ENCODE data around the gene MYOF. TPM values are rescaled to one million over a fixed set of nuclear protein-coding genes. Genes with fewer than 3 reads are reported as not detected.

The MYOF gene
- total RNA-seq, 1 experiment from 2014 or later = 376 TPM

GRCh38 chr10:93440591-93441091 is 41.5 kb downstream of the MYOF start:
- peaks cover 97% of the 10 kb centered on the region for H3K4me1 ChIP-seq (ENCODE audit: control insufficient read depth, insufficient read depth, low read length)
- intact Hi-C loops (cut with micrococcal nuclease; ENCODE audit: unreplicated experiment) = no loop called here
- ChIA-PET POLR2A (interaction anchor here (0.6 to 1.3 kb wide), 4 partner anchors 21 to 35 kb away, joined by 3 to 8 read pairs (median 5); no protein-coding TSS in a partner anchor), CTCF (no interaction called here)
- 0 out of 2 replicates have a peak, but pooled peaks have one; percentile 60 for TF ChIP-seq TCF7L2 (IDR thresholded peaks at IDR 0.05; ENCODE audit: low read depth, low read length)
- no peak for TF ChIP-seq REST (IDR thresholded peaks at IDR 0.05; ENCODE audit: insufficient read depth in 1 of 2, low read depth in 2 of 2, low read length in 1 of 2)
- no TSS peak for BruUV-seq (replicated peaks)
- H3K9me3 ChIP-seq (ENCODE audit: control insufficient read depth, insufficient read depth, low read depth, low read length) = no peaks in the 10 kb centered on the region
- no peaks in the 10 kb centered on the region for H3K27me3 ChIP-seq (ENCODE audit: control insufficient read depth, insufficient read depth, low read length)
- no peak overlapping the region for H3K4me3 ChIP-seq (ENCODE audit: low read depth in 2 of 2, low read length in 2 of 2)
- DNase-seq (ENCODE audit: low read depth, low spot score) = no peak
- in situ Hi-C loops (cut with HindIII; ENCODE audit: low pct_unique_long_range_greater_than_20kb, low sequenced_read_pairs) = no loop called here
- peak overlapping the region; percentile 100 for H3K27ac ChIP-seq (ENCODE audit: low read length)
- no peak for ATAC-seq
- H3K36me3 ChIP-seq (ENCODE audit: control insufficient read depth, insufficient read depth, low read length) = peaks cover 27% of the 10 kb centered on the region

GRCh38 chr10:93438613-93439253 is 43.4 kb downstream of the MYOF start:
- peak overlapping the region; percentile 100 for H3K27ac ChIP-seq (ENCODE audit: low read length)
- intact Hi-C loops (cut with micrococcal nuclease; ENCODE audit: unreplicated experiment) (loop anchor here (2.0 kb wide), 1 partner anchor 42 kb away; no protein-coding TSS in a partner anchor), in situ Hi-C loops (cut with HindIII; ENCODE audit: low pct_unique_long_range_greater_than_20kb, low sequenced_read_pairs) (no loop called here)
- peaks cover 90% of the 10 kb centered on the region for H3K4me1 ChIP-seq (ENCODE audit: control insufficient read depth, insufficient read depth, low read length)
- ATAC-seq (peak; percentile 50), DNase-seq (ENCODE audit: low read depth, low spot score) (no peak)
- BruUV-seq (replicated peaks) = no TSS peak
- H3K36me3 ChIP-seq (ENCODE audit: control insufficient read depth, insufficient read depth, low read length) = peaks cover 18% of the 10 kb centered on the region; the same call in 1 of the 2 replicates
- H3K9me3 ChIP-seq (ENCODE audit: control insufficient read depth, insufficient read depth, low read depth, low read length) = no peaks in the 10 kb centered on the region
- TF ChIP-seq POLR2AphosphoS5 (IDR thresholded peaks at IDR 0.05; ENCODE audit: low read depth, low read length) (peak; percentile 50; the same call in 1 of the 2 replicates), SIN3A (IDR thresholded peaks at IDR 0.05; ENCODE audit: borderline replicate concordance, insufficient read depth, low read depth, low read length) (no peak)
- no peaks in the 10 kb centered on the region for H3K27me3 ChIP-seq (ENCODE audit: control insufficient read depth, insufficient read depth, low read length)
- ChIA-PET CTCF (no interaction called here), POLR2A (interaction anchor here (0.5 to 0.6 kb wide), 3 partner anchors 19 to 25 kb away, joined by 4 to 7 read pairs (median 7); no protein-coding TSS in a partner anchor)
- 0 out of 4 replicates have a peak overlapping the region, but pooled peaks of 1 of the 2 experiments have one; percentile 10 for H3K4me3 ChIP-seq (ENCODE audit: low read depth in 2 of 2, low read length in 2 of 2)

- no peak overlapping the region for H3K4me3 ChIP-seq (ENCODE audit: low read depth in 2 of 2, low read length in 2 of 2)
- no peak for DNase-seq (ENCODE audit: low read depth, low spot score)
- H3K36me3 ChIP-seq (ENCODE audit: control insufficient read depth, insufficient read depth, low read length) = peaks cover 18% of the 10 kb centered on the region; the same call in 1 of the 2 replicates
- no TSS peak for BruUV-seq (replicated peaks)
- H3K27ac ChIP-seq (ENCODE audit: low read length) = peak overlapping the region; percentile 100
- H3K4me1 ChIP-seq (ENCODE audit: control insufficient read depth, insufficient read depth, low read length) = peaks cover 86% of the 10 kb centered on the region
- H3K27me3 ChIP-seq (ENCODE audit: control insufficient read depth, insufficient read depth, low read length) = no peaks in the 10 kb centered on the region
- TF ChIP-seq REST (IDR thresholded peaks at IDR 0.05; ENCODE audit: insufficient read depth in 1 of 2, low read depth in 2 of 2, low read length in 1 of 2) (no peak), TCF7L2 (IDR thresholded peaks at IDR 0.05; ENCODE audit: low read depth, low read length) (no peak), SIN3A (IDR thresholded peaks at IDR 0.05; ENCODE audit: borderline replicate concordance, insufficient read depth, low read depth, low read length) (no peak), POLR2AphosphoS5 (IDR thresholded peaks at IDR 0.05; ENCODE audit: low read depth, low read length) (no peak), CTCF (IDR thresholded peaks at IDR 0.05) (no peak)
- intact Hi-C loops (cut with micrococcal nuclease; ENCODE audit: unreplicated experiment) (loop anchor here (2.0 kb wide), 1 partner anchor 43 kb away; no protein-coding TSS in a partner anchor), in situ Hi-C loops (cut with HindIII; ENCODE audit: low pct_unique_long_range_greater_than_20kb, low sequenced_read_pairs) (no loop called here)
- ChIA-PET POLR2A (interaction anchor here (0.8 to 1.2 kb wide), 3 partner anchors 25 to 44 kb away, joined by 3 to 4 read pairs (median 4); partner anchors contain the start of gene MYOF), CTCF (interaction anchor here (0.6 to 0.7 kb wide), 2 partner anchors 21 to 42 kb away, joined by 3 read pairs; no protein-coding TSS in a partner anchor)
- peak; percentile 11; the same call in 1 of the 2 replicates for ATAC-seq
- H3K9me3 ChIP-seq (ENCODE audit: control insufficient read depth, insufficient read depth, low read depth, low read length) = no peaks in the 10 kb centered on the region
These were observed 44.1 kb downstream of the MYOF start for GRCh38 chr10:93437946-93438612.
